ENCODE measurements around the gene LOXHD1.

LOXHD1 gene

DNA sequence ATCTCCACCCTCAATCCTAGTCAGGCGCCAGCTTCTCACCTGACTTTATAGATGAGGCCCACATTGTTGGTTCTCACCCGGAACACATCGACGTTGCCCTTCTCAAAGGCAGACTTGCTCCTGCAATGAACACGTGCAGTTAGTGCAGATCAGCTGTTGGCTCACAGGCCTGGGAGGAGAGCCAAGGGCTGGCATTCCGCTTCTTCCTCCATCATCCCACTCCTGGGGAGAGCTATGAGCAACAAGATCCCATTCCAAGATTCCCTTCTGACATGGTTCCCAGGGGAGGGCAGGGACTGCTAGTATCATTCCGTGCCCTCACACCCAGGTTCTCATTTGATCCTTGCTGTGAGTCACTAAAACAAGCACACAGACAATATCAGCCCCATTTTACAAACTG lies 15.1 kb downstream of the LOXHD1 start:
- TF ChIP-seq EZH2 (IDR thresholded peaks at IDR 0.05; ENCODE audit: borderline replicate concordance, low read length) (no peak), CTCF (IDR thresholded peaks at IDR 0.05; ENCODE audit: low read length) (no peak)
- H3K36me3 ChIP-seq (ENCODE audit: insufficient read depth, low read length) = no peaks in the 10 kb centered on the region
- no peaks in the 10 kb centered on the region for H3F3A ChIP-seq (ENCODE audit: insufficient read depth, low read length)
- no peaks in the 10 kb centered on the region for H3K9me3 ChIP-seq (ENCODE audit: low read length)
- no peak overlapping the region for H2AFZ ChIP-seq (ENCODE audit: low read length)
- H3K4me3 ChIP-seq (ENCODE audit: low read depth, low read length, poor library complexity, severe bottlenecking) = no peak overlapping the region
- H3K79me2 ChIP-seq (ENCODE audit: insufficient read depth, low read length) = no peaks in the 10 kb centered on the region
- H3K9me2 ChIP-seq (ENCODE audit: low read depth, low read length) = no peaks in the 10 kb centered on the region
- no peaks in the 10 kb centered on the region for H3K4me1 ChIP-seq (ENCODE audit: insufficient read depth, low read length, severe bottlenecking)
- no peak overlapping the region for H3K27ac ChIP-seq (ENCODE audit: low read depth, low read length, poor library complexity, severe bottlenecking)
- H4K20me1 ChIP-seq (ENCODE audit: insufficient read depth, low read length) = no peaks in the 10 kb centered on the region
- no peak overlapping the region for H3K4me2 ChIP-seq (ENCODE audit: low read length)
- H3K27me3 ChIP-seq (ENCODE audit: insufficient read depth, low read length) = no peaks in the 10 kb centered on the region
- no peak overlapping the region for H3K9ac ChIP-seq (ENCODE audit: low read length)

- no peaks in the 10 kb centered on the region for H3K9me3 ChIP-seq (ENCODE audit: low read length)
Measured at GRCh38 chr18:46639386-46639785, 17.6 kb downstream of the LOXHD1 start.

DNA sequence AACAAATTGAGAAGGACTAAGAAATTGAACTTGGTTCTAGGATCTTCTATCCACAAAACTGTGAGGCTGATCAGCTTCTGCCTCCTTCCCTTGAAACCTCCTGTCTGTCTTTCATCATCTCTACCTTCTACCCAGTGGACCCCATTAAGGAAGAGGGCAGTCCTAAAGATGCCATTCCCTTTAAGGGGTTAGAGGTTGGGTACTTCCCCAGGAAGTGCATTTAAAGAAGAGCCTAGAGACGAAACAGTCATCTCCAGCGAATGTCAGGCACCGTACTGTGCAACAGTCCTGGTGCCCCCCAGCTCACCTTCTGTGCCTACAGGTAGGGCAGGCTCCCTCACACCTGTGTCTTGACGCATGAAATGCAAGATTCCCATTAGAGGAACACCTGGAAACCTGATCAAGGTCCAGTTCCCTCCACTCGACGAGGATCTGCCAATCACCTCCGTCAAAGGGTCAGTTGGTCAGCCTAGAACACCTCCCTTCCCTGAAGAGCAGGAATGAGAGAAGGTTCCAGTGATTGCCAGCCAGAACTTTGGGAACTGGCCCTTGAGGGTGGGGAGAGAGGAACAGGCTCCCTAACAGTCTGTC lies 20.9 kb downstream of the LOXHD1 start:
- no peaks in the 10 kb centered on the region for H3K9me3 ChIP-seq (ENCODE audit: low read length)
- no peaks in the 10 kb centered on the region for H3K9me2 ChIP-seq (ENCODE audit: low read depth, low read length)
- H3F3A ChIP-seq (ENCODE audit: insufficient read depth, low read length) = no peaks in the 10 kb centered on the region
- H3K36me3 ChIP-seq (ENCODE audit: insufficient read depth, low read length) = no peaks in the 10 kb centered on the region
- H3K27me3 ChIP-seq (ENCODE audit: insufficient read depth, low read length) = no peaks in the 10 kb centered on the region; the same call in 1 of the 2 replicates
- TF ChIP-seq EZH2 (IDR thresholded peaks at IDR 0.05; ENCODE audit: borderline replicate concordance, low read length) (no peak), CTCF (IDR thresholded peaks at IDR 0.05; ENCODE audit: low read length) (no peak)
- H3K27ac ChIP-seq (ENCODE audit: low read depth, low read length, poor library complexity, severe bottlenecking) = no peak overlapping the region
- no peaks in the 10 kb centered on the region for H3K4me1 ChIP-seq (ENCODE audit: insufficient read depth, low read length, severe bottlenecking)
- no peak overlapping the region for H3K9ac ChIP-seq (ENCODE audit: low read length)
- no peak overlapping the region for H2AFZ ChIP-seq (ENCODE audit: low read length)
- H4K20me1 ChIP-seq (ENCODE audit: insufficient read depth, low read length) = no peaks in the 10 kb centered on the region
- H3K79me2 ChIP-seq (ENCODE audit: insufficient read depth, low read length) = no peaks in the 10 kb centered on the region
- H3K4me3 ChIP-seq (ENCODE audit: low read depth, low read length, poor library complexity, severe bottlenecking) = no peak overlapping the region
- H3K4me2 ChIP-seq (ENCODE audit: low read length) = no peak overlapping the region

More at GRCh38 chr18:46639386-46639785, 17.6 kb downstream of the LOXHD1 start:
- H2AFZ ChIP-seq (ENCODE audit: low read length) = no peak overlapping the region
- TF ChIP-seq EZH2 (IDR thresholded peaks at IDR 0.05; ENCODE audit: borderline replicate concordance, low read length) (no peak), CTCF (IDR thresholded peaks at IDR 0.05; ENCODE audit: low read length) (no peak)
- H3K27me3 ChIP-seq (ENCODE audit: insufficient read depth, low read length) = no peaks in the 10 kb centered on the region
- H3K9me2 ChIP-seq (ENCODE audit: low read depth, low read length) = no peaks in the 10 kb centered on the region
- H3K4me3 ChIP-seq (ENCODE audit: low read depth, low read length, poor library complexity, severe bottlenecking) = no peak overlapping the region
- H3F3A ChIP-seq (ENCODE audit: insufficient read depth, low read length) = no peaks in the 10 kb centered on the region
- H3K9ac ChIP-seq (ENCODE audit: low read length) = no peak overlapping the region
- H3K4me2 ChIP-seq (ENCODE audit: low read length) = no peak overlapping the region
- no peaks in the 10 kb centered on the region for H3K79me2 ChIP-seq (ENCODE audit: insufficient read depth, low read length)
- H3K36me3 ChIP-seq (ENCODE audit: insufficient read depth, low read length) = no peaks in the 10 kb centered on the region
- H3K4me1 ChIP-seq (ENCODE audit: insufficient read depth, low read length, severe bottlenecking) = no peaks in the 10 kb centered on the region
- H3K27ac ChIP-seq (ENCODE audit: low read depth, low read length, poor library complexity, severe bottlenecking) = no peak overlapping the region
- H4K20me1 ChIP-seq (ENCODE audit: insufficient read depth, low read length) = no peaks in the 10 kb centered on the region
